ENCODE results near the gene EPB41.

Gene EPB41

GRCh38 chr1:28983091-28983490, 68.7 kb downstream of the EPB41 start:
- Histone ChIP-seq H3K4me3 (ENCODE audit: low read depth in 1 of 2, low read length in 1 of 2) (no peak overlapping the region), H3K9me3 (no peaks in the 10 kb centered on the region), H3K27ac (no peak overlapping the region), H3K27me3 (no peaks in the 10 kb centered on the region), H3K36me3 (peaks cover 13% of the 10 kb centered on the region), H3K4me1 (ENCODE audit: control insufficient read depth in 1 of 2, insufficient read depth in 1 of 2, low read depth in 1 of 2, low read length in 1 of 2) (no peaks in the 10 kb centered on the region)
- TF ChIP-seq CTCF (IDR thresholded peaks at IDR 0.05), result no peak

- H3K4me3 ChIP-seq (ENCODE audit: low read depth in 1 of 2, low read length in 1 of 2), result no peak overlapping the region
- TF ChIP-seq CTCF (IDR thresholded peaks at IDR 0.05), result no peak
- no peaks in the 10 kb centered on the region for H3K4me1 ChIP-seq (ENCODE audit: control insufficient read depth in 1 of 2, insufficient read depth in 1 of 2, low read depth in 1 of 2, low read length in 1 of 2)
- H3K27me3 ChIP-seq, result no peaks in the 10 kb centered on the region
- H3K27ac ChIP-seq, result no peak overlapping the region
- peaks cover 20% of the 10 kb centered on the region for H3K36me3 ChIP-seq
- H3K9me3 ChIP-seq, result no peaks in the 10 kb centered on the region
Measured at GRCh38 chr1:28983509-28984310, 69.3 kb downstream of the EPB41 start.

GRCh38 chr1:28984311-28984684, 69.9 kb downstream of the EPB41 start:
- H3K27me3 ChIP-seq, result no peaks in the 10 kb centered on the region
- peaks cover 24% of the 10 kb centered on the region for H3K36me3 ChIP-seq
- H3K9me3 ChIP-seq, result no peaks in the 10 kb centered on the region
- TF ChIP-seq CTCF (IDR thresholded peaks at IDR 0.05), result no peak
- H3K4me3 ChIP-seq (ENCODE audit: low read depth in 1 of 2, low read length in 1 of 2), result no peak overlapping the region
- no peak overlapping the region for H3K27ac ChIP-seq
- H3K4me1 ChIP-seq (ENCODE audit: control insufficient read depth in 1 of 2, insufficient read depth in 1 of 2, low read depth in 1 of 2, low read length in 1 of 2), result no peaks in the 10 kb centered on the region

GRCh38 chr1:28985427-28985826, 71.1 kb downstream of the EPB41 start:
- H3K36me3 ChIP-seq, result peaks cover 29% of the 10 kb centered on the region
- H3K9me3 ChIP-seq, result no peaks in the 10 kb centered on the region
- no peaks in the 10 kb centered on the region for H3K4me1 ChIP-seq (ENCODE audit: control insufficient read depth in 1 of 2, insufficient read depth in 1 of 2, low read depth in 1 of 2, low read length in 1 of 2)
- TF ChIP-seq CTCF (IDR thresholded peaks at IDR 0.05), result no peak
- no peak overlapping the region for H3K4me3 ChIP-seq (ENCODE audit: low read depth in 1 of 2, low read length in 1 of 2)
- H3K27me3 ChIP-seq, result no peaks in the 10 kb centered on the region
- no peak overlapping the region for H3K27ac ChIP-seq

- Histone ChIP-seq H3K4me3 (ENCODE audit: low read depth in 1 of 2, low read length in 1 of 2) (no peak overlapping the region), H3K27ac (no peak overlapping the region), H3K27me3 (no peaks in the 10 kb centered on the region), H3K36me3 (peaks cover 29% of the 10 kb centered on the region), H3K9me3 (no peaks in the 10 kb centered on the region), H3K4me1 (ENCODE audit: control insufficient read depth in 1 of 2, insufficient read depth in 1 of 2, low read depth in 1 of 2, low read length in 1 of 2) (no peaks in the 10 kb centered on the region)
- no peak for TF ChIP-seq CTCF (IDR thresholded peaks at IDR 0.05)
Measured at GRCh38 chr1:28986306-28986910, 72.0 kb downstream of the EPB41 start.

Data from neutrophil (primary cell).